ENCODE data around the gene L3MBTL4. TPM values are rescaled to one million over a fixed set of nuclear protein-coding genes. Genes with fewer than 3 reads are reported as not detected.

The L3MBTL4 gene
- total and polyA plus RNA-seq, 9 of the 15 experiments (the other 6 are each of a cell fraction or from before 2014, with no cell fraction given): not detected

DNA sequence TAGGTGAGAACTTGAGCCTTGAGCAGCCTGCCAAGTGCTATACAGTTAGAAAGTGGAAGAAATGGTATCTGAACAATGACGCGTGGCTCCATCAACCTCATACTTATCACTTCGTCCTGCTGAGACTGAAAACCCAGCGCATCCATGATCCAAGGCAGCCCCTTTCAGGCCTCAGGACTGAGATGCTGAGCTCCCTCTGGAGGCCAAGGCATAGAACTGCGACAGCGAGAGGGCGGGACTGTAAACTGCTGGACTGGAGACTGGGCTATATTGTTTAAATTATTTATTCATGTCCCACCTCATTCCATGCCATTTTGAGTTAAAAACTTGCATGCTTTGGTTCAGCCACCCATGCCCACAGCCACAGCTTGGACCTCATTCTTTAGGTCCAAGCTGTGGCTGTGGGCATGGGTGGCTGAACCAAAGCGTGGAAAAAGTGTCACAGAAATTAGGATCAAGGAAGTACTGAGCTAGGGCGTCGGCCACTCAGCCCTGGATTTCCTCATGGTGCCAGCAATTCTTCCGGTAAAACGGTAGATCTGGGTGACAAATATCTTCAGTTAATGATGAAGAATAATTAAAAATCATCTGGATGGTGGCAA lies 195.5 kb downstream of the L3MBTL4 start:
- Histone ChIP-seq H3K4me3 (no peak overlapping the region), H3K9me3 (replicated peaks; ENCODE audit: control insufficient read depth, insufficient read depth, low read depth, low read length) (peaks cover 2% of the 10 kb centered on the region), H3K9ac (ENCODE audit: insufficient read depth in 1 of 2, low read depth in 2 of 2, low read length in 2 of 2) (no peak overlapping the region), H3K27me3 (ENCODE audit: control insufficient read depth in 2 of 2, insufficient read depth in 2 of 2, low read length in 2 of 2) (no peaks in the 10 kb centered on the region), H3K79me2 (ENCODE audit: control insufficient read depth, insufficient read depth, low read length) (no peaks in the 10 kb centered on the region), H4K20me1 (replicated peaks; ENCODE audit: control insufficient read depth, insufficient read depth, low read length) (no peaks in the 10 kb centered on the region), H3K9me1 (ENCODE audit: control insufficient read depth, insufficient read depth, low read length) (no peaks in the 10 kb centered on the region), H3K4me2 (ENCODE audit: insufficient read depth, low read length) (no peak overlapping the region), H3K4me1 (replicated peaks in 1 of 2; ENCODE audit: control insufficient read depth in 2 of 2, insufficient read depth in 2 of 2, low read length in 2 of 2) (no peaks in the 10 kb centered on the region), H3K36me3 (ENCODE audit: control insufficient read depth, insufficient read depth, low read length) (no peaks in the 10 kb centered on the region), H3K27ac (ENCODE audit: extremely low read depth, low read depth, low read length) (no peak overlapping the region), H2AFZ (ENCODE audit: low read depth, low read length) (no peak overlapping the region)
- intact Hi-C loops (cut with micrococcal nuclease): loop anchor here (10.0 kb wide), 1 partner anchor 334 kb away; no protein-coding TSS in a partner anchor
- DNase-seq (ENCODE audit: extremely low read depth in 1 of 4, low spot score in 3 of 4) (peak; percentile 27 to 37 (median 36)), ATAC-seq (peak; percentile 70; the same call in 2 of the 3 replicates), FAIRE-seq (no peak)
- no peak for TF ChIP-seq RCOR1 (IDR thresholded peaks at IDR 0.05; ENCODE audit: borderline replicate concordance in 1 of 2, low read depth in 2 of 2, low read length in 2 of 2)
- TF ChIP-seq ZNF696 (CRISPR knock-in tag; conservative IDR thresholded peaks at IDR 0.05): no peak
- TF ChIP-seq, protein P1, sequence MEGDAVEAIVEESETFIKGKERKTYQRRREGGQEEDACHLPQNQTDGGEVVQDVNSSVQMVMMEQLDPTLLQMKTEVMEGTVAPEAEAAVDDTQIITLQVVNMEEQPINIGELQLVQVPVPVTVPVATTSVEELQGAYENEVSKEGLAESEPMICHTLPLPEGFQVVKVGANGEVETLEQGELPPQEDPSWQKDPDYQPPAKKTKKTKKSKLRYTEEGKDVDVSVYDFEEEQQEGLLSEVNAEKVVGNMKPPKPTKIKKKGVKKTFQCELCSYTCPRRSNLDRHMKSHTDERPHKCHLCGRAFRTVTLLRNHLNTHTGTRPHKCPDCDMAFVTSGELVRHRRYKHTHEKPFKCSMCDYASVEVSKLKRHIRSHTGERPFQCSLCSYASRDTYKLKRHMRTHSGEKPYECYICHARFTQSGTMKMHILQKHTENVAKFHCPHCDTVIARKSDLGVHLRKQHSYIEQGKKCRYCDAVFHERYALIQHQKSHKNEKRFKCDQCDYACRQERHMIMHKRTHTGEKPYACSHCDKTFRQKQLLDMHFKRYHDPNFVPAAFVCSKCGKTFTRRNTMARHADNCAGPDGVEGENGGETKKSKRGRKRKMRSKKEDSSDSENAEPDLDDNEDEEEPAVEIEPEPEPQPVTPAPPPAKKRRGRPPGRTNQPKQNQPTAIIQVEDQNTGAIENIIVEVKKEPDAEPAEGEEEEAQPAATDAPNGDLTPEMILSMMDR (IDR thresholded peaks at IDR 0.05 in 2 of 3, conservative IDR thresholded peaks at IDR 0.05 in 1 of 3; ENCODE audit: insufficient read depth in 2 of 3, low read depth in 1 of 3, low read length in 3 of 3): peak; percentile 45 to 53 (median 47)
- TF ChIP-seq, protein P2, sequence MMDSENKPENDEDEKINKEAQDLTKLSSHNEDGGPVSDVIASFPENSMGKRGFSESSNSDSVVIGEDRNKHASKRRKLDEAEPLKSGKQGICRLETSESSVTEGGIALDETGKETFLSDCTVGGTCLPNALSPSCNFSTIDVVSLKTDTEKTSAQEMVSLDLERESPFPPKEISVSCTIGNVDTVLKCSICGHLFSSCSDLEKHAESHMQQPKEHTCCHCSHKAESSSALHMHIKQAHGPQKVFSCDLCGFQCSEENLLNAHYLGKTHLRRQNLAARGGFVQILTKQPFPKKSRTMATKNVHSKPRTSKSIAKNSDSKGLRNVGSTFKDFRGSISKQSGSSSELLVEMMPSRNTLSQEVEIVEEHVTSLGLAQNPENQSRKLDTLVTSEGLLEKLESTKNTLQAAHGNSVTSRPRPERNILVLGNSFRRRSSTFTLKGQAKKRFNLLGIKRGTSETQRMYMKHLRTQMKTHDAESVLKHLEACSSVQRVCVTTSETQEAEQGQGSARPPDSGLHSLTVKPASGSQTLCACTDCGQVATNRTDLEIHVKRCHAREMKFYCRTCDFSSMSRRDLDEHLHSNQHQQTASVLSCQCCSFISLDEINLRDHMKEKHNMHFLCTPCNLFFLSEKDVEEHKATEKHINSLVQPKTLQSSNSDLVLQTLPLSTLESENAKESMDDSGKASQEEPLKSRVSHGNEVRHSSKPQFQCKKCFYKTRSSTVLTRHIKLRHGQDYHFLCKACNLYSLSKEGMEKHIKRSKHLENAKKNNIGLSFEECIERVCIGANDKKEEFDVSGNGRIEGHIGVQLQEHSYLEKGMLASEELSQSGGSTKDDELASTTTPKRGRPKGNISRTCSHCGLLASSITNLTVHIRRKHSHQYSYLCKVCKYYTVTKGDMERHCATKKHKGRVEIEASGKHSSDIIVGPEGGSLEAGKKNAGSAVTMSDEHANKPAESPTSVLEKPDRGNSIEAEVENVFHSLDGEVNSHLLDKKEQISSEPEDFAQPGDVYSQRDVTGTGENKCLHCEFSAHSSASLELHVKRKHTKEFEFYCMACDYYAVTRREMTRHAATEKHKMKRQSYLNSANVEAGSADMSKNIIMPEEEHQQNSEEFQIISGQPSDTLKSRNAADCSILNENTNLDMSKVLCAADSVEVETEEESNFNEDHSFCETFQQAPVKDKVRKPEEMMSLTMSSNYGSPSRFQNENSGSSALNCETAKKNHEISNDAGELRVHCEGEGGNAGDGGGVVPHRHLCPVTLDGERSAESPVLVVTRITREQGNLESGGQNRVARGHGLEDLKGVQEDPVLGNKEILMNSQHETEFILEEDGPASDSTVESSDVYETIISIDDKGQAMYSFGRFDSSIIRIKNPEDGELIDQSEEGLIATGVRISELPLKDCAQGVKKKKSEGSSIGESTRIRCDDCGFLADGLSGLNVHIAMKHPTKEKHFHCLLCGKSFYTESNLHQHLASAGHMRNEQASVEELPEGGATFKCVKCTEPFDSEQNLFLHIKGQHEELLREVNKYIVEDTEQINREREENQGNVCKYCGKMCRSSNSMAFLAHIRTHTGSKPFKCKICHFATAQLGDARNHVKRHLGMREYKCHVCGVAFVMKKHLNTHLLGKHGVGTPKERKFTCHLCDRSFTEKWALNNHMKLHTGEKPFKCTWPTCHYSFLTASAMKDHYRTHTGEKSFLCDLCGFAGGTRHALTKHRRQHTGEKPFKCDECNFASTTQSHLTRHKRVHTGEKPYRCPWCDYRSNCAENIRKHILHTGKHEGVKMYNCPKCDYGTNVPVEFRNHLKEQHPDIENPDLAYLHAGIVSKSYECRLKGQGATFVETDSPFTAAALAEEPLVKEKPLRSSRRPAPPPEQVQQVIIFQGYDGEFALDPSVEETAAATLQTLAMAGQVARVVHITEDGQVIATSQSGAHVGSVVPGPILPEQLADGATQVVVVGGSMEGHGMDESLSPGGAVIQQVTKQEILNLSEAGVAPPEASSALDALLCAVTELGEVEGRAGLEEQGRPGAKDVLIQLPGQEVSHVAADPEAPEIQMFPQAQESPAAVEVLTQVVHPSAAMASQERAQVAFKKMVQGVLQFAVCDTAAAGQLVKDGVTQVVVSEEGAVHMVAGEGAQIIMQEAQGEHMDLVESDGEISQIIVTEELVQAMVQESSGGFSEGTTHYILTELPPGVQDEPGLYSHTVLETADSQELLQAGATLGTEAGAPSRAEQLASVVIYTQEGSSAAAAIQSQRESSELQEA (IDR thresholded peaks at IDR 0.05; ENCODE audit: low read depth): no peak
- peak in 1 of 2 experiments; percentile 32; a peak in 1 of 4 replicates for TF ChIP-seq RAD21 (CRISPR knock-in tag; conservative IDR thresholded peaks at IDR 0.05 in 1 of 2, IDR thresholded peaks at IDR 0.05 in 1 of 2)
- in situ Hi-C loops (cut with MboI): no loop called here
- ChIA-PET POLR2A (no interaction called here), CTCF (ENCODE audit: low intra/inter-chr PET ratio) (no interaction called here)
- 2% methylated on average over 12 of the region's 12 CpGs for WGBS (ENCODE audit: insufficient coverage, low coverage, missing lambda C conversion rate)
- BruUV-seq (replicated peaks): no TSS peak

Measured in K562 (cell line).